Measurements from ENCODE around the gene PROX2.

PROX2 gene

GRCh38 chr14:74867673-74868072 lies 8.3 kb downstream of the PROX2 start:
- TF ChIP-seq CTCF (IDR thresholded peaks at IDR 0.05): no peak
- Histone ChIP-seq H3K4me3 (no peak overlapping the region), H3K27ac (peak overlapping the region in 1 of 2 donors; percentile 42)
- no peak for DNase-seq (ENCODE audit: low spot score)

- H3K27ac ChIP-seq: peak overlapping the region in 1 of 2 donors; percentile 42
- no peak for TF ChIP-seq CTCF (IDR thresholded peaks at IDR 0.05)
- no peak for DNase-seq (ENCODE audit: low spot score)
- H3K4me3 ChIP-seq: no peak overlapping the region
These were observed 9.1 kb downstream of the PROX2 start for GRCh38 chr14:74866708-74867389.

GRCh38 chr14:74865156-74865555 lies 10.8 kb downstream of the PROX2 start:
- no peak for TF ChIP-seq CTCF (IDR thresholded peaks at IDR 0.05)

GRCh38 chr14:74864198-74864597 lies 11.7 kb downstream of the PROX2 start:
- no peak for DNase-seq (ENCODE audit: low spot score)
- H3K4me3 ChIP-seq: no peak overlapping the region
- TF ChIP-seq CTCF (IDR thresholded peaks at IDR 0.05): no peak
- H3K27ac ChIP-seq: no peak overlapping the region

More at GRCh38 chr14:74865156-74865555, 10.8 kb downstream of the PROX2 start:
- Histone ChIP-seq H3K27ac (no peak overlapping the region), H3K4me3 (no peak overlapping the region)
- DNase-seq (ENCODE audit: low spot score): no peak

GRCh38 chr14:74863274-74863673 lies 12.7 kb downstream of the PROX2 start:
- TF ChIP-seq CTCF (IDR thresholded peaks at IDR 0.05): no peak
- Histone ChIP-seq H3K4me3 (no peak overlapping the region), H3K27ac (no peak overlapping the region)
- DNase-seq (ENCODE audit: low spot score): no peak

- TF ChIP-seq CTCF (IDR thresholded peaks at IDR 0.05): no peak
- H3K4me3 ChIP-seq: no peak overlapping the region
- no peak overlapping the region for H3K27ac ChIP-seq
- no peak for DNase-seq (ENCODE audit: low spot score)
These were observed 14.2 kb downstream of the PROX2 start for GRCh38 chr14:74861734-74862090.
